NCI-H526 treated with DMSO at 0.1 percent for 48 hours (cell line): ENCODE measurements around the gene UCP2.
"Not testable (repeated sequence)": the region's sequence is repeated elsewhere in the genome, so short reads cannot be mapped to it uniquely, and the experiment has no call there.

Experiments
- DNase-seq: peaks from one replicate; lab custom pipeline; 2025; lab: John Stamatoyannopoulos, UW

The UCP2 gene

DNA sequence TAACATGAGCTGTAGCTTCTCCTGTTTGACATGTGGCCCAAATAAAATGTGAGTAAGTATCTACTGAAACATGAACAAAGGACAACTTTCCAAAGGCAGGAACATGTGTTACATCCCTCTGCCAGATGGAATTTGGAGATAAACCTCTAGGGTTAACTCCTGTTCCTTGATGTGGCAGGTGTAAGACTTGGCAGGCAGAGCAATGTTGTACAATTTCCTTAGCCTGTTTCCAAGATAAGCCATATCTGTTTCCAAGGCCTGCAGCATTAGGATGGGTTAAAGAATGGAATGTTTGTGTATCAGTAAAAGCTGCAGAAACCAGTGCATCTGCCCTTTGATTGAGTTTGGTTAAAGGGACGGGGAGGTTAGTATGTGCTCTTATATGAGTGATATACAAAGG is 40.6 kb downstream of the UCP2 start:
- DNase-seq = no peak

GRCh38 chr11:73940801-73941570 is 41.7 kb downstream of the UCP2 start:
- no peak for DNase-seq

- no peak for DNase-seq
These were observed 43.5 kb downstream of the UCP2 start for GRCh38 chr11:73939096-73939495.

GRCh38 chr11:73936047-73936446 is 46.6 kb downstream of the UCP2 start:
- not testable (repeated sequence) for DNase-seq

DNA sequence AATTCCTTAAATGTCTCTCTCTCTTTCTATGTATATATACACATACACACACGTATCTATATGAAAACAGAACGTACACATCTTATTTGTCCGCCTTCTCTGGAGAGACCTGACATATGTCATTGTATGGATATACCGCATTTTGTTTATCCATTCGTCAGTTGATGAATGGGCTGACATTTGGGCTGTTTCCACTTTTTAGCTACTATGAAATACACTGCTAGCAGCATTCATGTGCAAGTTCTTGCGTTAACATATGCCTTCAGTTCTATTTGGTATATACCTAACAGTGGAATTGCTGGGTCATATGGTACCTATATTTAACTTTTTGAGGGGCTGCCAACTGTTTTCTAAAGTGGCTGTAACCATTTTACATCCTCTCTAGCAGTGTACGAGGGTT is 49.9 kb downstream of the UCP2 start:
- no peak for DNase-seq

- no peak for DNase-seq
These were observed 50.7 kb downstream of the UCP2 start for GRCh38 chr11:73931951-73932350.

DNA sequence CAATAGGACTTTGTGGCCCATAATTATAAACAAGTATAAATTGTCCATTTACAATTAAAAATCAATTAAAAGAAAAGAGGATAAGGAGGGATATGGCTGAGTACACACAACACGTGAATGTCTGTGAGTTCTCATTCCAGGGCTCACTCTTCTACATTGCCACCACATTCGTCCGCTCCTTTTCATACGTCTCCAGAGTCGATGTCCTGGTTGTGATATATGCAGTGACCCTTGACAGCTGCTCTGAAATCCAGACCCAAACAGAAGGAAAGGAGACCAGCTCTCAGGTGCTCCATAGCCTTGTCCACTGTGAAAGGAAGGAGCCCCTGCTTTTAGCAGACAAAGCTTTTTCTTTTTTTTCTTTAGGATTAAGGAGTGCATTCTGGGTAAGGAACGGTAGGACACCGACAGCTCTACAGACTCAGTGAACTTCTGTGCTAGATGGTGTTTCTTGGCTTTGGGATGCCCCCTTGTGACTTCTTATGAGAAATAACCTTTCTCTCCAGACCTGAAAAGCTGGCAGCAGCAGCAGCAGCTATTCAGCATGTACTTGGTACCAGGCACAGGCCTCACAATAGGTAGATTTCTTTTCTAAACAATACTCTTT is 51.5 kb downstream of the UCP2 start:
- DNase-seq = peak; percentile 50

DNA sequence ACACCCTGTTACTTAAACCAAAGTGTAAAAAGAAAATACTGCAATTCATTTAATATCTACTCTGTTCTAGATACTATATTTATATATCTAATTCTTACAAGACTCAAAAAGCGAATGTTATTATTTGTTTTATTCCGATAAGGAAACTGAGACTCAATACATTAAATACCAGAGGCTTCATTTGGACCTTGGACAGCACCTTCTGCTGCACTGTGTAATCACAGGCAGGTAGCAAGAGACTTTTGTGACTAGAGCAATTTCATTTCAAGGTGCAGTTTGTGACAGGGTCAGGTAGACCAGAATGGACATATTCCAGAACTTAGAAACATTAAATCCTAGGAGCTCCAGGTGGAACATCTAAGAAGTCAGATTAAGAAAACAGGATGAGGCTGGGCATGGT is 53.3 kb downstream of the UCP2 start:
- DNase-seq = no peak
